ENCODE measurements around the gene DIP2B.

The DIP2B gene

GRCh38 chr12:50563434-50563787 is 58.6 kb downstream of the DIP2B start:
- no peak overlapping the region for H3K4me2 ChIP-seq (ENCODE audit: low read depth, low read length, poor library complexity, severe bottlenecking)
- H3K27me3 ChIP-seq (ENCODE audit: low read length) = no peaks in the 10 kb centered on the region
- H3K79me2 ChIP-seq (ENCODE audit: insufficient read depth, low read length) = peaks cover 7% of the 10 kb centered on the region; the same call in 1 of the 2 replicates
- no peaks in the 10 kb centered on the region for H3K9me2 ChIP-seq (replicated peaks; ENCODE audit: insufficient read depth, low read length)
- H2AFZ ChIP-seq (ENCODE audit: low read depth, low read length, severe bottlenecking) = no peak overlapping the region
- H3K4me3 ChIP-seq (ENCODE audit: insufficient read depth, low read length, poor library complexity, severe bottlenecking) = no peak overlapping the region
- H3K27ac ChIP-seq (ENCODE audit: low read depth, low read length) = no peak overlapping the region
- H3F3A ChIP-seq (ENCODE audit: insufficient read depth) = no peaks in the 10 kb centered on the region
- H3K9ac ChIP-seq (ENCODE audit: low read length) = no peak overlapping the region
- TF ChIP-seq, protein P1, sequence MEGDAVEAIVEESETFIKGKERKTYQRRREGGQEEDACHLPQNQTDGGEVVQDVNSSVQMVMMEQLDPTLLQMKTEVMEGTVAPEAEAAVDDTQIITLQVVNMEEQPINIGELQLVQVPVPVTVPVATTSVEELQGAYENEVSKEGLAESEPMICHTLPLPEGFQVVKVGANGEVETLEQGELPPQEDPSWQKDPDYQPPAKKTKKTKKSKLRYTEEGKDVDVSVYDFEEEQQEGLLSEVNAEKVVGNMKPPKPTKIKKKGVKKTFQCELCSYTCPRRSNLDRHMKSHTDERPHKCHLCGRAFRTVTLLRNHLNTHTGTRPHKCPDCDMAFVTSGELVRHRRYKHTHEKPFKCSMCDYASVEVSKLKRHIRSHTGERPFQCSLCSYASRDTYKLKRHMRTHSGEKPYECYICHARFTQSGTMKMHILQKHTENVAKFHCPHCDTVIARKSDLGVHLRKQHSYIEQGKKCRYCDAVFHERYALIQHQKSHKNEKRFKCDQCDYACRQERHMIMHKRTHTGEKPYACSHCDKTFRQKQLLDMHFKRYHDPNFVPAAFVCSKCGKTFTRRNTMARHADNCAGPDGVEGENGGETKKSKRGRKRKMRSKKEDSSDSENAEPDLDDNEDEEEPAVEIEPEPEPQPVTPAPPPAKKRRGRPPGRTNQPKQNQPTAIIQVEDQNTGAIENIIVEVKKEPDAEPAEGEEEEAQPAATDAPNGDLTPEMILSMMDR (IDR thresholded peaks at IDR 0.05; ENCODE audit: insufficient read depth, low read length, poor library complexity, severe bottlenecking) = no peak
- TF ChIP-seq EZH2phosphoT487 (conservative IDR thresholded peaks at IDR 0.05; ENCODE audit: low read length) = no peak
- peaks cover 4% of the 10 kb centered on the region; the same call in 1 of the 2 replicates for H4K20me1 ChIP-seq (ENCODE audit: low read depth, low read length)
- H3K9me3 ChIP-seq (ENCODE audit: insufficient read depth, low read length) = no peaks in the 10 kb centered on the region
- no peaks in the 10 kb centered on the region for H3K36me3 ChIP-seq (ENCODE audit: low read length)

DNA sequence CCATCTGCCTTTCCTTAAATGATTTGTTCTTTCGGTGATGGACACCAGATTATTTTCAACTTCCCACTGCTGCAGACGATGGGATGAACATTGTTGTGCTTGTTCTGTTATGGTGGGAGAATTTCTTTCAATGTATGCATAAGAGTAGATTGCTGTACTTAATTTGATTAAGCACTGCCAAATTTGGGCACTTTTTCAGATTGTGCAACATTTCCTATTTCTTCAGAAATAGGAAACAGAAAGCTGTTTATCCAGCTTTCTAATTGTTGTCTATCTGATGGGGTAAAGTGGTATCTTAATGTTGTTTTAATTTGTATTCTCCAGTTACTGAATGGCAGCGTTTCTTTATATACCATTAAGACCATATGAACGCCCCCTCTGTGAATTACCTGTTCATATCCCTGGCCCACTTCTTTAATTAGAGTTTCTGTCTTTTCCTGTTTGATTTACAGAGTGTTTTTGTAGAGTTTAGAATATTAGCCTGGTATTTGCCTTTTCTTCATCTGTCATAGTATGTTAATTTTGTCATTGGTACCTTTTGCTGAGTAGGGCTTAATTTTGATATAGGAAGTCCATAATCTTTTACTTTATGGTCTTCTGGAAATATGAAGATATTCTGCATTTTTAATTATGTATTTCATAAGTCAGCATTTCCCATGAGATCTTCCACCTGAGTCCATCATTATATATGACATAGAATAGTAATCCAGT is 59.6 kb downstream of the DIP2B start:
- peaks cover 7% of the 10 kb centered on the region; the same call in 1 of the 2 replicates for H3K79me2 ChIP-seq (ENCODE audit: insufficient read depth, low read length)
- no peak overlapping the region for H3K4me2 ChIP-seq (ENCODE audit: low read depth, low read length, poor library complexity, severe bottlenecking)
- H3K27ac ChIP-seq (ENCODE audit: low read depth, low read length) = no peak overlapping the region

GRCh38 chr12:50564948-50565297 is 60.1 kb downstream of the DIP2B start:
- Histone ChIP-seq H3K4me2 (ENCODE audit: low read depth, low read length, poor library complexity, severe bottlenecking) (no peak overlapping the region), H3K9ac (ENCODE audit: low read length) (no peak overlapping the region), H3K4me3 (ENCODE audit: insufficient read depth, low read length, poor library complexity, severe bottlenecking) (no peak overlapping the region), H3K79me2 (ENCODE audit: insufficient read depth, low read length) (peaks cover 8% of the 10 kb centered on the region; the same call in 1 of the 2 replicates), H3K27me3 (ENCODE audit: low read length) (no peaks in the 10 kb centered on the region), H2AFZ (ENCODE audit: low read depth, low read length, severe bottlenecking) (no peak overlapping the region), H3K9me3 (ENCODE audit: insufficient read depth, low read length) (no peaks in the 10 kb centered on the region), H3K9me2 (replicated peaks; ENCODE audit: insufficient read depth, low read length) (no peaks in the 10 kb centered on the region), H3K36me3 (ENCODE audit: low read length) (no peaks in the 10 kb centered on the region), H3K27ac (ENCODE audit: low read depth, low read length) (no peak overlapping the region), H3F3A (ENCODE audit: insufficient read depth) (no peaks in the 10 kb centered on the region), H4K20me1 (ENCODE audit: low read depth, low read length) (peaks cover 4% of the 10 kb centered on the region; the same call in 1 of the 2 replicates)
- TF ChIP-seq, protein P1 (IDR thresholded peaks at IDR 0.05; ENCODE audit: insufficient read depth, low read length, poor library complexity, severe bottlenecking) = no peak
- TF ChIP-seq EZH2phosphoT487 (conservative IDR thresholded peaks at IDR 0.05; ENCODE audit: low read length) = no peak

More for the DNA sequence above, 59.6 kb downstream of the DIP2B start:
- Histone ChIP-seq H3K27me3 (ENCODE audit: low read length) (no peaks in the 10 kb centered on the region), H3K9ac (ENCODE audit: low read length) (no peak overlapping the region), H3F3A (ENCODE audit: insufficient read depth) (no peaks in the 10 kb centered on the region), H4K20me1 (ENCODE audit: low read depth, low read length) (peaks cover 4% of the 10 kb centered on the region; the same call in 1 of the 2 replicates), H3K4me3 (ENCODE audit: insufficient read depth, low read length, poor library complexity, severe bottlenecking) (no peak overlapping the region), H3K9me3 (ENCODE audit: insufficient read depth, low read length) (no peaks in the 10 kb centered on the region), H3K9me2 (replicated peaks; ENCODE audit: insufficient read depth, low read length) (no peaks in the 10 kb centered on the region), H3K36me3 (ENCODE audit: low read length) (no peaks in the 10 kb centered on the region), H2AFZ (ENCODE audit: low read depth, low read length, severe bottlenecking) (no peak overlapping the region)
- TF ChIP-seq EZH2phosphoT487 (conservative IDR thresholded peaks at IDR 0.05; ENCODE audit: low read length) = no peak
- TF ChIP-seq, protein P1 (IDR thresholded peaks at IDR 0.05; ENCODE audit: insufficient read depth, low read length, poor library complexity, severe bottlenecking) = no peak

All from SU-DHL-6 (cell line).